A549 (cell line): ENCODE results near the gene SEC24B. TPM values are rescaled to one million over a fixed set of nuclear protein-coding genes. Genes with fewer than 3 reads are reported as not detected.

Experiments used
- ATAC-seq, 2 experiments: fragments of 200-7000 bp in 1 of 2; fragments of >200 bp in 1 of 2; cut with Nextera tagmentation in 1 of 2; cut with Tn5 transposase in 1 of 2; 3 replicates each; pipeline versions ENCODE4 v1.8.0 to v1.9.1; 2018 to 2020; ENCODE audit warnings: mild to moderate bottlenecking in 1 of 2, moderate library complexity in 1 of 2
- CTCF ChIA-PET: fragments of 300-600 bp; sonication (Branson Sonifier 250); formaldehyde crosslinking; extraction: SDS; loops from one replicate; lab custom pipeline; 2021; ENCODE audit warnings: antibody characterized with exemption, inconsistent platforms; lab: Yijun Ruan, JAX
- POLR2A ChIA-PET: fragments of 350-600 bp; formaldehyde crosslinking; extraction: SDS; loops from one replicate; lab custom pipeline; 2021; ENCODE audit warnings: antibody characterized with exemption, inconsistent platforms; lab: Yijun Ruan, JAX
- DNase-seq, 2 experiments: peaks; one replicate each; pipeline versions ENCODE4 v3.0.0 to v3.0.0-alpha.2; 2011 to 2016; ENCODE audit warnings: low read depth in 1 of 2, low spot score in 1 of 2
- FAIRE-seq: peaks from 2 replicates; lab custom pipeline; 2011; peaks lifted over from hg19 to GRCh38; lab: Jason Lieb, UNC
- H3K27ac ChIP-seq, 2 experiments: fragments of >200 bp; sonication (Bioruptor Twin); formaldehyde crosslinking; 3 replicates each; pipeline ENCODE4 v1.5.1; 2016 to 2017
- H3K4me1 ChIP-seq: fragments of >200 bp; sonication (Bioruptor Twin); formaldehyde crosslinking; 3 replicates; pipeline ENCODE4 v1.6.1; 2016
- H3K4me2 ChIP-seq: fragments of >200 bp; sonication (Bioruptor Twin); formaldehyde crosslinking; 3 replicates; pipeline ENCODE4 v1.6.1; 2016
- H3K4me3 ChIP-seq: fragments of >200 bp; sonication (Bioruptor Twin); formaldehyde crosslinking; 3 replicates; pipeline ENCODE4 v1.5.1; 2016
- H3K9me3 ChIP-seq: fragments of >200 bp; sonication (Bioruptor Twin); formaldehyde crosslinking; 3 replicates; pipeline ENCODE4 v1.6.1; 2016
- BCL3 ChIP-seq: fragments of >200 bp; sonication (Bioruptor Twin); formaldehyde crosslinking; IDR thresholded peaks from 3 replicates; pipeline ENCODE4 v1.6.1; 2016
- ELK1 ChIP-seq: fragments of 150-350 bp; IDR thresholded peaks from 2 replicates; pipeline ENCODE4 v1.6.1; 2014; ENCODE audit warnings: low read depth, mild to moderate bottlenecking, low read length
- HMGXB4 ChIP-seq: fragments of 250-450 bp; sonication (Bioruptor Pico); IDR thresholded peaks from 2 replicates; pipeline ENCODE4 v1.5.0; 2021; ENCODE audit warnings: mild to moderate bottlenecking, moderate library complexity, borderline replicate concordance
- HOXB13 ChIP-seq: fragments of 250-450 bp; sonication (Bioruptor Pico); IDR thresholded peaks from 2 replicates; pipeline ENCODE4 v1.5.0; 2020; ENCODE audit warnings: low read depth, mild to moderate bottlenecking, moderate library complexity
- HOXB5 ChIP-seq: fragments of 250-450 bp; sonication (Bioruptor Pico); IDR thresholded peaks from 2 replicates; pipeline ENCODE4 v1.5.0; 2020; ENCODE audit warnings: mild to moderate bottlenecking, moderate library complexity
- MAZ ChIP-seq: fragments of 150-350 bp; IDR thresholded peaks from 2 replicates; pipeline ENCODE4 v1.6.1; 2014; ENCODE audit warnings: antibody characterized with exemption, low read depth, low read length, borderline replicate concordance
- RNF2 ChIP-seq: fragments of 200-600 bp; sonication (generic); IDR thresholded peaks from 2 replicates; pipeline ENCODE4 v1.6.1; 2016; ENCODE audit warnings: low read depth, mild to moderate bottlenecking, antibody characterized with exemption, moderate library complexity, borderline replicate concordance
- SREBF2 ChIP-seq: fragments of 450-650 bp; IDR thresholded peaks from 2 replicates; pipeline ENCODE4 v1.6.1; 2014; ENCODE audit warnings: mild to moderate bottlenecking, moderate library complexity
- ZSCAN20 ChIP-seq: fragments of 250-450 bp; sonication (Bioruptor Pico); IDR thresholded peaks from 2 replicates; pipeline ENCODE4 v1.8.0; 2022; ENCODE audit warnings: mild to moderate bottlenecking, moderate library complexity
- WGBS: methylation state at CpG from one replicate; pipeline ENCODE4 v1.1.6; 2017; ENCODE audit errors: missing lambda C conversion rate; 5-methylcytosine and 5-hydroxymethylcytosine counted together
- polyA plus RNA-seq, 4 experiments: library from polyadenylated mRNA; depleted of rRNA in 3 of 4; stranded (reverse); fragments of >200 nt; fragmentation: RNase III in 1 of 4; extraction: RNeasy Plus Mini Kit Qiagen cat#74134 plus additional on column Dnase treatment in 1 of 4; gene quantifications; 2 replicates in 3 of 4; 3 replicates in 1 of 4; pipeline ENCODE4 v1.2.3, GENCODE V29; 2011 to 2017

Gene SEC24B
- polyA plus RNA-seq, 2 of the 4 experiments (the other 2 are of a cell fraction), result 13.8 to 40.0 TPM

DNA sequence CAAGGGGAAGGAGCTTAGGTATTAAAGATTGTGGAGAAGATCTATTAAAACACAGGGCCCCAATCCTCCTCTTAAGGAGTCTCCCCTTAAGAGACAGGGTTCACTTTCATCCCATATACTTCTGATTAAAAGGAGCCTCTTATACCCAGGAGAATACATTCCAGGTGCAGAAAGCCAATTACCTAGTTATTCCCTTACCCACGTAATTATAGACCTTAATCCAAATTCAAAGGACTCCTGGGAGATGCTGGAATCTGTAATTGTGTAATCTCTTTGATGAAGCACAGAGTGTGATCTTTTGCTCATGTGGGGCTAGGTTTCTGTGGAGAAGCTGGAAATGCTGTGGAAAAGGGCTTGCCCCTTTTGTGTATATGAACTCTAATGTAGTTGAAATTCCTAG is 1.4 kb upstream of the SEC24B start:
- CTCF ChIA-PET, result interaction anchor here (0.6 to 2.3 kb wide), 6 partner anchors 12 to 546 kb away, joined by 3 to 13 read pairs (median 6); partner anchors contain the start of gene CASP6
- no peak for DNase-seq
- POLR2A ChIA-PET, result interaction anchor here (0.6 kb wide), 1 partner anchor 298 kb away, joined by 6 read pairs; the partner anchor contains the start of gene PLA2G12A
- Histone ChIP-seq H3K4me1 (peaks cover 17% of the 10 kb centered on the region; the same call in 2 of the 3 replicates), H3K4me2 (peak overlapping the region; percentile 98), H3K4me3 (no peak overlapping the region; the same call in 2 of the 3 replicates), H3K9me3 (no peaks in the 10 kb centered on the region), H3K27ac (peak overlapping the region in 1 of 2 experiments; percentile 100; a peak in 2 of 6 replicates)
- TF ChIP-seq BCL3, result no peak
- TF ChIP-seq ELK1, result no peak
- TF ChIP-seq ZSCAN20 (CRISPR knock-in tag), result no peak
- 93% methylated on average over 1 of the region's 1 CpG for WGBS
- FAIRE-seq, result no peak
- ATAC-seq, result no peak

GRCh38 chr4:109432696-109433095 is 919 bp upstream of the SEC24B start:
- peaks cover 17% of the 10 kb centered on the region; the same call in 2 of the 3 replicates for H3K4me1 ChIP-seq
- ATAC-seq, result peak in 1 of 2 experiments; percentile 25; a peak in 3 of 6 replicates

DNA sequence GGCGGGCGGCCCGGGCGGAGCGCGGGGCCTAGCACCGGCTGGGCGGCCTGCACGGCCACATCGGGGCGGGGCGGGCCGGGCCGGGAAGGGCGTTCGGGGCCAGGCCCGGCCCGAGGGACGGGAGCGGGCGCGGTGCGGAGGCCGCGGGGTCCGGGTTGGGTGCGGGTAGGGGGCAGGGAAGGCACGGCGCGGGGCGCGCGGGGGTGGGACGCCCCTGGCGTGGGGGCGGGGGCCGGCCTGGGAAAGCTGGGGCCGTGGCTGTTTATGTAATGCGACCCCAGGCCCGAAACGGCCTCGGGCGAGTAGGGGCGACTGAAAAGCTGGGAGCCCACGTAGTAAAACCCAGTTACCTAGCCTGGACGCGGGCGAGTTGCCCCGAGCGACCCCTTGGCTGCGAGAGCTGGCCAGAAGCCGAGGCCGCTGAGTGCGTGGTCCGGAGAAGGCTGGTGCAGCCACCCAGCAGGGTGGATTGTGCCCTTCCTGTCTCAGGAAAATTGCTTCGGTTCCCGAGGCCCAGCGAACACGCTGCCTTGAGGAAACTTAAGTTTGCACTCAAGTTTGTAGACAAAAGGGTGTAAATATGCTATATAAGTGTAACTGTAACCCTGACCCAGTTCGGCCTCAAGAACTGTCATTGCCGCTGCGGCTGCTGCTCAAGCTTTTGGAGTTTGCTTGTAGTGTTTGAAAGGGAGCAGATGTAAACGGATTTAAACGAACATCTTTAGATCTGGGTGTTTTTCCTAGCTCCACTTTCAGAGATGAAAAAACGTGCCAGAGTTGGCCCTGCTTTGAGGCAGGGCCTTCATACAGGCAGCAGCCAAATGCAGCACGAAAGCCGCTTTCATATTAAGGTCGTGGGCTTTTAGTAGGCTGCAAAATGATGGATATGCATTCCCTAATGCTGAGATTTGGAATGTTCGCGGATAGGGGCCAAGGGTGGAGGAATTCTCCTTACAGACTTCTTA is 674 bp downstream of the SEC24B start:
- peak overlapping the region; percentile 98 for H3K4me2 ChIP-seq
- H3K9me3 ChIP-seq, result no peaks in the 10 kb centered on the region
- ChIA-PET CTCF (interaction anchor here (0.5 to 2.3 kb wide), 21 partner anchors 7 to 853 kb away, joined by 3 to 10 read pairs (median 4); partner anchors contain the start of gene MCUB), POLR2A (interaction anchor here (0.5 to 0.6 kb wide), 3 partner anchors 222 to 776 kb away, joined by 3 to 4 read pairs (median 3); partner anchors contain the start of gene GAR1)
- DNase-seq, result peak in 1 of 2 experiments; percentile 2
- peaks cover 17% of the 10 kb centered on the region; the same call in 2 of the 3 replicates for H3K4me1 ChIP-seq
- 3% methylated on average over 19 of the region's 70 CpGs for WGBS
- 0 out of 3 replicates have a peak, but pooled peaks have one; percentile 4 for TF ChIP-seq BCL3
- no peak for TF ChIP-seq HOXB5 (CRISPR knock-in tag)
- H3K27ac ChIP-seq, result peak overlapping the region; percentile 99 to 100
- peak overlapping the region; percentile 98 for H3K4me3 ChIP-seq
- peak; percentile 52 to 81 for ATAC-seq
- no peak for FAIRE-seq

More at GRCh38 chr4:109432696-109433095, 919 bp upstream of the SEC24B start:
- DNase-seq (peak in 1 of 2 experiments; percentile 12), FAIRE-seq (no peak)
- Histone ChIP-seq H3K4me3 (peak overlapping the region; percentile 98), H3K27ac (peak overlapping the region; percentile 99 to 100), H3K4me2 (peak overlapping the region; percentile 98), H3K9me3 (no peaks in the 10 kb centered on the region)
- ChIA-PET POLR2A (interaction anchor here (0.6 to 0.8 kb wide), 3 partner anchors 9 to 297 kb away, joined by 3 to 6 read pairs (median 4); partner anchors contain the start of gene PLA2G12A), CTCF (interaction anchor here (0.5 to 2.3 kb wide), 22 partner anchors 9 to 765 kb away, joined by 3 to 13 read pairs (median 5); partner anchors contain the start of genes CASP6, ELOVL6 and RRH)
- TF ChIP-seq HOXB13 (no peak), BCL3 (no peak), MAZ (no peak), HMGXB4 (no peak), SREBF2 (no peak), RNF2 (no peak)
- 33% methylated on average over 3 of the region's 3 CpGs for WGBS
